Activated CD4-positive, alpha-beta T cell treated with anti-CD3 and anti-CD28 coated beads, Interleukin-2, amount 10 ng/mL, durations not matched to agents 24 days and 14 days (primary cell): Measurements from ENCODE around the gene SERPINE2. TPM values are rescaled to one million over a fixed set of nuclear protein-coding genes. Genes with fewer than 3 reads are reported as not detected.

ENCODE experiments used
- DNase-seq: peaks from one replicate; pipeline ENCODE4 v3.0.0; 2022
- H3K27ac Mint-ChIP-seq: one replicate; pipeline ENCODE4 v1.8.0; 2022; ENCODE audit warnings: mild to moderate bottlenecking, mixed read lengths
- H3K27me3 Mint-ChIP-seq: one replicate; pipeline ENCODE4 v1.8.0; 2022; ENCODE audit warnings: mixed read lengths
- H3K36me3 Mint-ChIP-seq: one replicate; pipeline ENCODE4 v1.8.0; 2022; ENCODE audit warnings: low read depth, mild to moderate bottlenecking, mixed read lengths
- H3K4me1 Mint-ChIP-seq: one replicate; pipeline ENCODE4 v1.8.0; 2021; ENCODE audit warnings: mixed read lengths
- H3K4me3 Mint-ChIP-seq: one replicate; pipeline ENCODE4 v1.8.0; 2022; ENCODE audit warnings: mild to moderate bottlenecking, moderate library complexity, mixed read lengths
- H3K9me3 Mint-ChIP-seq: one replicate; pipeline ENCODE4 v1.8.0; 2021; ENCODE audit warnings: mixed read lengths
- intact Hi-C: fragments of 100-400 bp; cut with micrococcal nuclease; formaldehyde crosslinking; loops from one replicate; pipeline ENCODE4 v1.15.1; 2023
- total RNA-seq: library from RNA; stranded (reverse); gene quantifications from 2 replicates; pipeline ENCODE4 v1.2.3, GENCODE V29; 2022

Gene SERPINE2, protein sequence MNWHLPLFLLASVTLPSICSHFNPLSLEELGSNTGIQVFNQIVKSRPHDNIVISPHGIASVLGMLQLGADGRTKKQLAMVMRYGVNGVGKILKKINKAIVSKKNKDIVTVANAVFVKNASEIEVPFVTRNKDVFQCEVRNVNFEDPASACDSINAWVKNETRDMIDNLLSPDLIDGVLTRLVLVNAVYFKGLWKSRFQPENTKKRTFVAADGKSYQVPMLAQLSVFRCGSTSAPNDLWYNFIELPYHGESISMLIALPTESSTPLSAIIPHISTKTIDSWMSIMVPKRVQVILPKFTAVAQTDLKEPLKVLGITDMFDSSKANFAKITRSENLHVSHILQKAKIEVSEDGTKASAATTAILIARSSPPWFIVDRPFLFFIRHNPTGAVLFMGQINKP
- total RNA-seq = 23.2 and 23.9 TPM in 2 replicates

GRCh38 chr2:224039080-224039769 is at the start of gene SERPINE2:
SERPINE2 (minus strand) TSS chr2:224039286; CDS start chr2:224001900, 37,386 bp downstream.
- peak; percentile 87 for DNase-seq
- Mint-ChIP-seq H3K4me3 (peak within 1 kb of the TSS; percentile 97), H3K9me3 (no peaks in the 10 kb centered on the region), H3K36me3 (peaks cover 8% of the 10 kb centered on the region), H3K27ac (peak within 1 kb of the TSS; percentile 49), H3K4me1 (peaks cover 24% of the 10 kb centered on the region), H3K27me3 (peaks cover 49% of the 10 kb centered on the region)
- intact Hi-C loops = loop anchor here (2.0 to 5.0 kb wide), 4 partner anchors 46 to 548 kb away; partner anchors contain the start of genes AP1S3 and CUL3

DNA sequence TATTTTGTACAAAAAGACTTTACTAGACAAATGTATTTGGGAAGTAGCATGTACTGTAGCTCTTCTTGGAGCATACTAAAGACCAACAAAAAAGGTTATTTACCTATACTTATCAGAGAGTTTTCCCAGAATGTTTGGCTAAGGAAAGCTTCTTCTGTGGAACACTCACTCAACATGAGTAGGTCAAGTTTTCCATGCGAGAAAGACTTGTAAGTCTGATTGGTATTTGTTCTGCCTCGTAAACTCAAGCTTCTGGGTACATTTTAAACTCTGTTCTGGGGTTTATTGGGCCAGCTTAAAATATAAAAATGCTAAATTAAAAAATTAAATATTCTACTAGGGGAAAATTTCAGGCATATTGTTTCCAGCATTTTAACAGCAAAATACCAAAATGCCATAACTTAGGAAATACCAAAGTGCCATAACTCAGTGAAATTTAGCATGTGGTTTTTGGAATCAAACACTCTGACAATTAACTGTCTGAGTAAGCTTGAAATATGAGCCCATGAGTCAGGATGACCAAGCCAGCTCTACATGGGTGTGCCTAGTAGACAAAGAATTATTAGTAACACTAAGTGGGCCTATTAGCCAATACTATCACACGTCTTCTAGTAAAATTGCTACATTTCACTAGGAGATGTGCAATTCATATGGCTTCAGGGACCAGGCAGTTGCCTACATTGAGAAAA is 47.3 kb upstream of the SERPINE2 start:
- Mint-ChIP-seq H3K9me3 (no peaks in the 10 kb centered on the region), H3K27ac (no peak overlapping the region), H3K27me3 (no peaks in the 10 kb centered on the region), H3K4me3 (no peak overlapping the region), H3K36me3 (no peaks in the 10 kb centered on the region), H3K4me1 (no peaks in the 10 kb centered on the region)
- intact Hi-C loops = no loop called here
- no peak for DNase-seq

DNA sequence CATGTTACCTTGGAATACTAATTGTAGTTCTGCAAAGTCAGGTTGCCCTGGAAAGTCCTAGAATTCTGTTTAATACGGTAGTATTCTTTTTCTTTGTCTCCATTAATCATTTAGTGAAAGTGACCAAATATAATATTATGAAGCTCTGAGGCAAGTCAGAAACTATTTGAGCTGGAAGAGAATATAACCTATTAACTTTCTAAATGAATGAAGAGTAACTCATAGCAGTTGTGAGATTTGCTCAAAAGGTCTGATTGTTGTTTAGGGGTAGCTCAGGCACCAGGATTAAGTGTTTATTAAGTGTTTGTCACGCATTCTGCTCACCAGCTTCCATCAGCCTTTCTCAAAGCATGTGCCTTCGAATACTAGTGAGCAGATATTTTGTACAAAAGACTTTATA is 46.7 kb upstream of the SERPINE2 start:
- no peak overlapping the region for H3K27ac Mint-ChIP-seq
- no peaks in the 10 kb centered on the region for H3K27me3 Mint-ChIP-seq
- H3K9me3 Mint-ChIP-seq = no peaks in the 10 kb centered on the region
- no peak for DNase-seq
- no peaks in the 10 kb centered on the region for H3K4me1 Mint-ChIP-seq
- no peak overlapping the region for H3K4me3 Mint-ChIP-seq
- no peaks in the 10 kb centered on the region for H3K36me3 Mint-ChIP-seq
- intact Hi-C loops = no loop called here

DNA sequence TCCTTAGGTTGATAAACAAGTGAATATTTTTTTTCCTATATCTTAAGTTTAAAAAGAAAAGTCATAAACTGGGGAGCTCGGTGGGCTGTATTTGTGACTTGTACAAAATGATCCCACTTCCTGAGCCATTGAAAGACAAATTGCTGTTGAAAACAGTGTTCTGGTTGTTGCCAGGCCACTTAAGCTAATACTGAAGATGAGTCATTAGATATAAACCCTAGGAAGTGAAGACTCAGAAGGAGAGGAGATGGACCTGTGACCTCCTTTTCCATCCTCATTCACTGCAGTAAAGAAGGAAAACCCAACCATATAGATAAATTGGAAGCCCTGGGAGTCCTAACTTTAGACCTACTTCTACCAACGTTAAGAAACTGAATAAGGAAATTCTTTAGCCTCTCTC is 46.2 kb upstream of the SERPINE2 start:
- Mint-ChIP-seq H3K27ac (no peak overlapping the region), H3K4me3 (no peak overlapping the region), H3K9me3 (no peaks in the 10 kb centered on the region), H3K36me3 (no peaks in the 10 kb centered on the region), H3K27me3 (no peaks in the 10 kb centered on the region), H3K4me1 (no peaks in the 10 kb centered on the region)
- DNase-seq = no peak
- intact Hi-C loops = no loop called here

DNA sequence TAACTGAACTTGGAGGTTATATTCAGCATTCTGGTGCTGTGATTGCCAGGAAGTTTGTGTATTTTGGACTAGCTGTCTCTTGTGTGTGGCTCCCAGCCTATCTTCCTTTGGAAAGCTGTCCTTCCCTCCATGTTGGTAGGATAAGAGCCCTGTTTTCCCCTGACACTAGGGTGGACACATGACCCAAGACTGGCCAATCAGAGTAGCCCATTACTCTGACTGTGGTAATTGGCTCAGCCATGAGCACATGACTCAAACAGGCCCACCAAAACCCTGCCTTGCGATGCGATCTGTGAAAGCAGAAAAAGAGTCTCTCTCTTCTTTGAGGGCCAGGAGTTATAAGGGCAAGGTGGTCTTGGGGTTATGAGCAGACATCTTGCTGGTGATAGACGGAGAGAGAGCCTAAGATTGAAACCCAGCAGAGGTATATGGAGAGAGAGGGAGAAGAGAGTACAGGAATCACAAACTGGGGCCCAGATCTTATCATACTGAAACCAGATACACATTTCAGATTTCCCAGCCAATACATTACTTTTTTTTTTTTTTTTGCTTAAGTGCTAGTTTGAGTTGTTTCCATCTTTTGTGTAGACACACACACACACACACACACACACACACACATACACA is 45.3 kb upstream of the SERPINE2 start:
- no peaks in the 10 kb centered on the region for H3K4me1 Mint-ChIP-seq
- no peaks in the 10 kb centered on the region for H3K27me3 Mint-ChIP-seq
- no peaks in the 10 kb centered on the region for H3K9me3 Mint-ChIP-seq
- DNase-seq = no peak
- no peaks in the 10 kb centered on the region for H3K36me3 Mint-ChIP-seq
- H3K27ac Mint-ChIP-seq = no peak overlapping the region
- intact Hi-C loops = no loop called here
- H3K4me3 Mint-ChIP-seq = no peak overlapping the region

DNA sequence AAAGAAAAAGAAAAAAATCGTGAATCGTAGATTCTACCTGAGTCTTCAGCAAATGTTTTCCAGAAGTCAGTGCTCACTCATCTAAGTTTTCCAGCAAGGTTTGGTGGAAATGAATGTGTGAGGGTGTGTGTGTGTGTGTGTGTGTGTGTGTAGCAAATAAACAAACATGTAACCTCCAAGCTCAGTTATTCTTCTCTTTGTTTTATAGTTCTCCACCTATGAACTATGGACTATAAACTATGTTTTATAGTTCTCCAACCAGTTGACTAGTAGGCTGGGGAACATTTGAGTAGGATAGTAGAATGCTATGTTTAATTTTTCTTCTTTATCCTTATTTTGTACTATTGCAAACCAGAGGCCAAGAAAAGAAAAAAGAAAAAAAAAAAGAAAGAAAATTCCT is 44.6 kb upstream of the SERPINE2 start:
- Mint-ChIP-seq H3K27ac (no peak overlapping the region), H3K4me3 (no peak overlapping the region)
- intact Hi-C loops = no loop called here

GRCh38 chr2:224078656-224079055 is 39.6 kb upstream of the SERPINE2 start:
- no peaks in the 10 kb centered on the region for H3K27me3 Mint-ChIP-seq
- H3K36me3 Mint-ChIP-seq = no peaks in the 10 kb centered on the region
- H3K27ac Mint-ChIP-seq = no peak overlapping the region
- H3K4me1 Mint-ChIP-seq = no peaks in the 10 kb centered on the region
- intact Hi-C loops = no loop called here
- no peaks in the 10 kb centered on the region for H3K9me3 Mint-ChIP-seq
- no peak for DNase-seq
- H3K4me3 Mint-ChIP-seq = no peak overlapping the region

More for the DNA sequence above, 44.6 kb upstream of the SERPINE2 start:
- Mint-ChIP-seq H3K36me3 (no peaks in the 10 kb centered on the region), H3K4me1 (no peaks in the 10 kb centered on the region), H3K9me3 (no peaks in the 10 kb centered on the region), H3K27me3 (no peaks in the 10 kb centered on the region)
- no peak for DNase-seq

DNA sequence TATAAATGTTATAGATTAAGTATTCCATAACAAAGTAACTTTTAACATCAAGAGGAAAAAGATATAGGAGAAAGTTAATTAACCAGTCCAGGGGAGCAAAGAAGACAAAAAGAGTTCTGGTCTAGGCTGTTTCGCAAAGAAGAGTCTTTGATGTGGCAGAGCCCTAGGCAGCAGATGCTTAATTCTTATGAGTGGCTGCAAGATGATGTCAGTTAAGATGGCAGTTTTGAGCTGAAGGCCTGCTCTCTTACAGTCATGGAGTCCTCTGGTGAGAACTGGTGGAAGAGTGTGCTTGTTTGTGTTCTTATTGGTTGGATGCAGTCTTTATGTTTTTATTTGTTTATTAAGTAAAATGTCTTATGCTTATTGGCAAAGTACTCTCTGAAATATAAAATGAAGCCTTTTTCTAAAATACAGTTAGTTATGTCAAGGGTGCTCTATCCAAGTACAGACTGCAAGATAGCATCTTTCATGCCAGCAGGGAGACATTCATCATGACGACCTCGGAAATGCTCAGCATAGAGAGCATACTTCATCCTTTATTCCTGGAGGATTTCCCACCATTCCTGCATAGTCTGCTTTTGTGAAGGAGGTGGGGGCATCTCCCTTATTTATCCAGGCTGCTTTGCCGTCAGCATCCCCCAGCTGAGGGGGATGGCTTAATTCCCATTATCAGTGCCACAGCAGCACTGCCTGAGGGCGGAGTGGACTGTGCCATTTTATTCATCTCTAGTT is 38.9 kb upstream of the SERPINE2 start:
- H3K36me3 Mint-ChIP-seq = no peaks in the 10 kb centered on the region

DNA sequence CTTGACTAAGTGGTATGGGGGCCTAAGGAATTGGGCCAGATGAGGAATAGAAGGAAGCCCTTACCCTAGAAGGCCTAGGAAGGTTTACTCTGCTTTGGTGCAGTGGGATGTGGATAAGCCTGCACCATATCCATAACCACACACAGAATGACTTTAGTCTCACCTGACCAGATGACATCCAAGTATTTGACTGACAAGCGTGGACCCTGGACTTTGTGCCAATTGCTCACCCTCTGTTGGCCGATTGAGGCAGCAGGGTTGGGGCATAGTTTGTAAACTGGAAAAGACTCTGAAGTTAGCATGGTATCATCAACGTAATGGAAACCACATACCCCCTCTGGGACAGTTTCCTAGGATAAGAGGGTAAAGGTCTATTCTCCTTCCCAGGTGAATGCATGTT is 36.5 kb upstream of the SERPINE2 start:
- H3K4me3 Mint-ChIP-seq = no peak overlapping the region
- no peaks in the 10 kb centered on the region for H3K36me3 Mint-ChIP-seq
- no peak for DNase-seq
- no peaks in the 10 kb centered on the region for H3K9me3 Mint-ChIP-seq
- H3K27ac Mint-ChIP-seq = no peak overlapping the region
- peaks cover under 1% of the 10 kb centered on the region for H3K27me3 Mint-ChIP-seq
- H3K4me1 Mint-ChIP-seq = no peaks in the 10 kb centered on the region
- intact Hi-C loops = no loop called here

More for the DNA sequence above, 38.9 kb upstream of the SERPINE2 start:
- no peak for DNase-seq
- H3K4me1 Mint-ChIP-seq = no peaks in the 10 kb centered on the region
- no peak overlapping the region for H3K4me3 Mint-ChIP-seq
- H3K27me3 Mint-ChIP-seq = no peaks in the 10 kb centered on the region
- no peaks in the 10 kb centered on the region for H3K9me3 Mint-ChIP-seq
- intact Hi-C loops = no loop called here
- H3K27ac Mint-ChIP-seq = no peak overlapping the region

GRCh38 chr2:224073676-224074075 is 34.6 kb upstream of the SERPINE2 start:
- H3K4me3 Mint-ChIP-seq = no peak overlapping the region
- intact Hi-C loops = no loop called here
- no peak for DNase-seq
- H3K36me3 Mint-ChIP-seq = no peaks in the 10 kb centered on the region
- no peaks in the 10 kb centered on the region for H3K9me3 Mint-ChIP-seq
- H3K4me1 Mint-ChIP-seq = no peaks in the 10 kb centered on the region
- H3K27me3 Mint-ChIP-seq = peaks cover 5% of the 10 kb centered on the region
- H3K27ac Mint-ChIP-seq = no peak overlapping the region

GRCh38 chr2:224072541-224073188 is 33.6 kb upstream of the SERPINE2 start:
- intact Hi-C loops = no loop called here
- Mint-ChIP-seq H3K4me3 (no peak overlapping the region), H3K9me3 (no peaks in the 10 kb centered on the region), H3K27me3 (peaks cover 5% of the 10 kb centered on the region), H3K36me3 (no peaks in the 10 kb centered on the region), H3K4me1 (no peaks in the 10 kb centered on the region), H3K27ac (no peak overlapping the region)
- DNase-seq = no peak

DNA sequence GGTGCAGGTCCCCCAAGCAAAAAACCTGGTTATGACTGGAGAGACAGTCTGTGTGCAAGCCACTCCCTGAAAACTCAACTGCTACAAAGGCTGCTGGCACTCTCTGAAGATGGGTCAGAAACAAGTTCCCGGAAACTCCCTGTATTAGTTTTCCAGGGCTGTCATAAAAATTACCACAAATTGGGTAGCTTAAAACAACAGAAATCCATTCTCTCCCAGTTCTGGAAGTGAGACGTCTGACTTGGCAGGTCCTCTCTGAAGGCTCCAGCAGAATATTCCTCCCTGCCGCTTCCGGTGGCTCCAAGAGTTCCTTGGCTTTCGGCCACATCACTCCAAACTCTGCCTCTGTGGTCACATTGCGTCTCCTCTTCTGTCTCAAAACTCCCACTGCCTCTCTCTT is 30.1 kb upstream of the SERPINE2 start:
- H3K4me3 Mint-ChIP-seq = no peak overlapping the region
- no peaks in the 10 kb centered on the region for H3K4me1 Mint-ChIP-seq
- DNase-seq = no peak
- H3K27me3 Mint-ChIP-seq = peaks cover 17% of the 10 kb centered on the region
- no peak overlapping the region for H3K27ac Mint-ChIP-seq
- intact Hi-C loops = no loop called here
- H3K9me3 Mint-ChIP-seq = no peaks in the 10 kb centered on the region
- H3K36me3 Mint-ChIP-seq = no peaks in the 10 kb centered on the region

GRCh38 chr2:224063298-224063648 is 24.2 kb upstream of the SERPINE2 start:
- Mint-ChIP-seq H3K4me3 (no peak overlapping the region), H3K27ac (no peak overlapping the region), H3K4me1 (no peaks in the 10 kb centered on the region), H3K36me3 (no peaks in the 10 kb centered on the region), H3K9me3 (no peaks in the 10 kb centered on the region), H3K27me3 (peaks cover 14% of the 10 kb centered on the region)
- intact Hi-C loops = no loop called here
- no peak for DNase-seq
